Heart left ventricle (tissue), 16 donors: ENCODE results near the gene PDCD1. TPM values are rescaled to one million over a fixed set of nuclear protein-coding genes. Genes with fewer than 3 reads are reported as not detected.

ENCODE experiments used
- ATAC-seq, 4 donors: fragments of 200-7000 bp; cut with Tn5 transposase; one replicate each; pipeline ENCODE4 v1.9.1; 2020 to 2022; ENCODE audit warnings: moderate library complexity in 4 of 4, mild to moderate bottlenecking in 3 of 4, moderate number of reproducible peaks in 1 of 4
- DNase-seq, 5 donors: peaks; one replicate each; pipeline ENCODE4 v3.0.0-alpha.2; 2020
- H3K27ac ChIP-seq, 12 donors: fragments of 200-600 bp; sonication (generic) in 4 of 12; one replicate each; pipeline versions ENCODE4 v1.5.0 to v1.8.0; 2016 to 2022; ENCODE audit warnings: mild to moderate bottlenecking in 2 of 12
- H3K27me3 ChIP-seq, 9 donors: fragments of 200-600 bp; sonication (generic) in 2 of 9; one replicate each; pipeline versions ENCODE4 v1.5.1 to v1.8.0; 2016 to 2022; ENCODE audit warnings: mild to moderate bottlenecking in 3 of 9
- H3K36me3 ChIP-seq, 9 donors: fragments of 200-600 bp; sonication (generic) in 2 of 9; one replicate each; pipeline versions ENCODE4 v1.5.0 to v1.8.0; 2018 to 2022; ENCODE audit warnings: mild to moderate bottlenecking in 2 of 9
- H3K4me1 ChIP-seq, 12 donors: fragments of 200-600 bp; sonication (generic) in 4 of 12; one replicate each; pipeline versions ENCODE4 v1.5.0 to v1.8.0; 2016 to 2022; ENCODE audit warnings: mild to moderate bottlenecking in 3 of 12
- H3K4me3 ChIP-seq, 12 donors: fragments of 200-600 bp; sonication (generic) in 4 of 12; one replicate each; pipeline versions ENCODE4 v1.5.0 to v1.8.0; 2017 to 2022; ENCODE audit warnings: mild to moderate bottlenecking in 9 of 12, moderate library complexity in 4 of 12
- H3K9me3 ChIP-seq, 12 donors: fragments of 200-600 bp; sonication (generic) in 4 of 12; one replicate each; pipeline versions ENCODE4 v1.5.0 to v1.8.0; 2016 to 2022; ENCODE audit warnings: mild to moderate bottlenecking in 1 of 12
- CTCF ChIP-seq, 12 donors: fragments of 200-600 bp; sonication (generic) in 4 of 12; IDR thresholded peaks; one replicate each; pipeline versions ENCODE4 v1.5.0 to v1.8.0; 2018 to 2022; ENCODE audit warnings: antibody characterized with exemption in 12 of 12, mild to moderate bottlenecking in 5 of 12
- POLR2A ChIP-seq, 2 donors: fragments of 450-650 bp; IDR thresholded peaks; one replicate each; pipeline ENCODE4 v1.6.1; 2017; ENCODE audit warnings: antibody characterized with exemption in 2 of 2, mild to moderate bottlenecking in 2 of 2, moderate library complexity in 2 of 2
- WGBS, 4 donors: extraction: QIAGEN DNeasy Blood & Tissue Kit in 2 of 4; methylation state at CpG; one replicate each; pipeline versions ENCODE4 v1.1.5 to v1.1.7; 2013 to 2018; 5-methylcytosine and 5-hydroxymethylcytosine counted together
- intact Hi-C, 10 donors: fragments of 100-400 bp; cut with DNase I; formaldehyde crosslinking; loops; one replicate each; pipeline versions ENCODE4 v1.11.1 to v1.14.2; 2022
- polyA plus RNA-seq, 2 donors: library from polyadenylated mRNA; stranded (reverse); fragments of 200-250 nt; gene quantifications; one replicate each; pipeline ENCODE4 v1.2.3, GENCODE V29; 2013
- total RNA-seq, 9 donors: library from RNA; depleted of rRNA in 2 of 9; stranded (reverse); fragments of >200 nt in 2 of 9; fragmentation: NEBNext Ultra II Directional in 3 of 9; extraction: Animal tissue kit (Norgen Biotek cat#: 25700) in 3 of 9; gene quantifications; one replicate each; pipeline versions ENCODE4 v1.1.0 to v1.2.4, GENCODE V29; 2016 to 2023
- donor health status: ischemic (EF 13 %, LVEDD 7.1; RV severe dilation, severe dysfunction).
- donor health status: healthy with polysubstance abuse.
- donor health status: DM: no; HTN: yes; CAD: no.
- donor health status: DM: no; HTN: no; CAD: no.
- donor health status: ischemic (EF 25% LVEDD 6.9; RV normal size, moderate dysfunction).
- donor health status: ischemic (EF 25% LVEDD 5.7; RV mildly dilated, moderate dysfunction).
- donor health status: healthy.
- donor health status: DM: yes; HTN: yes; CAD: no.
- donor health status: ischemic (EF 35%, LVEDD 5.7; RV mildly dilated, moderate dysfunction).
- donor health status: nonischemic (EF 11% LVEDD 7.7; RV severe dilation, severe dysfunction).
- donor health status: DM: yes; HTN: yes; CAD: no.
- donor health status: PGD.
- donor health status: ischemic (EF 29% LVEDD 5.4; RV normal size, mild dysfunction).
- donor health status: nonischemic (EF 23%, LVEDD 6.1; RV moderate dilation, normal function).

PDCD1 gene
- total and polyA plus RNA-seq, 11 donors = 0.27 to 7.6 (median 1.4) TPM

- Histone ChIP-seq H3K27ac (no peak overlapping the region), H3K36me3 (no peaks in the 10 kb centered on the region), H3K4me1 (no peaks in the 10 kb centered on the region), H3K9me3 (peaks cover 0 to 3% (median 0%) of the 10 kb centered on the region in 12 donors), H3K4me3 (no peak overlapping the region), H3K27me3 (no peaks in the 10 kb centered on the region)
- ATAC-seq = no peak
- intact Hi-C loops = no loop called here
- no peak for TF ChIP-seq POLR2A (IDR thresholded peaks at IDR 0.05)
- TF ChIP-seq CTCF (IDR thresholded peaks at IDR 0.05) = no peak
- WGBS, 4 donors = 47 to 73% (median 60%) methylated on average over 5 of the region's 6 CpGs
- peak in 2 of 5 donors; percentile 5 for DNase-seq
These were observed 29.9 kb upstream of the PDCD1 start for GRCh38 chr2:241888641-241889040.

GRCh38 chr2:241887806-241888522 lies 29.3 kb upstream of the PDCD1 start:
- H3K27me3 ChIP-seq = no peaks in the 10 kb centered on the region
- DNase-seq (peak in 2 of 5 donors; percentile 18 to 34), ATAC-seq (no peak)
- H3K4me1 ChIP-seq = peaks cover 0 to 3% (median 0%) of the 10 kb centered on the region in 12 donors
- 78 to 87% (median 83%) methylated on average over 23 of the region's 24 CpGs for WGBS, 4 donors
- H3K4me3 ChIP-seq = no peak overlapping the region
- TF ChIP-seq POLR2A (IDR thresholded peaks at IDR 0.05) = no peak
- TF ChIP-seq CTCF (IDR thresholded peaks at IDR 0.05) = no peak
- no peak overlapping the region for H3K27ac ChIP-seq
- H3K9me3 ChIP-seq = peaks cover 0 to 3% (median 0%) of the 10 kb centered on the region in 12 donors
- intact Hi-C loops = no loop called here
- H3K36me3 ChIP-seq = no peaks in the 10 kb centered on the region

GRCh38 chr2:241886840-241887447 lies 28.2 kb upstream of the PDCD1 start:
- intact Hi-C loops = no loop called here
- Histone ChIP-seq H3K27ac (no peak overlapping the region), H3K9me3 (peaks cover 0 to 3% (median 0%) of the 10 kb centered on the region in 12 donors), H3K4me3 (no peak overlapping the region), H3K27me3 (no peaks in the 10 kb centered on the region), H3K36me3 (no peaks in the 10 kb centered on the region), H3K4me1 (peaks cover 0 to 13% (median 7%) of the 10 kb centered on the region in 12 donors)
- TF ChIP-seq POLR2A (IDR thresholded peaks at IDR 0.05) (no peak), CTCF (IDR thresholded peaks at IDR 0.05) (no peak)
- ATAC-seq (no peak), DNase-seq (no peak)
- WGBS, 4 donors = 89 to 97% (median 92%) methylated on average over 18 to 19 of the region's 19 CpGs

- H3K27me3 ChIP-seq = no peaks in the 10 kb centered on the region
- intact Hi-C loops = no loop called here
- DNase-seq = peak in 1 of 5 donors; percentile 35
- peaks cover 0 to 18% (median 11%) of the 10 kb centered on the region in 12 donors for H3K4me1 ChIP-seq
- H3K27ac ChIP-seq = no peak overlapping the region
- ATAC-seq = no peak
- 65 to 76% (median 73%) methylated on average over 15 of the region's 15 CpGs for WGBS, 4 donors
- H3K36me3 ChIP-seq = no peaks in the 10 kb centered on the region
- H3K9me3 ChIP-seq = peaks cover 0 to 3% (median 0%) of the 10 kb centered on the region in 12 donors
- TF ChIP-seq CTCF (IDR thresholded peaks at IDR 0.05) (no peak), POLR2A (IDR thresholded peaks at IDR 0.05) (no peak)
- no peak overlapping the region for H3K4me3 ChIP-seq
These were observed 27.4 kb upstream of the PDCD1 start for GRCh38 chr2:241885946-241886643.
